Activated CD4-positive, alpha-beta T cell treated with anti-CD3 and anti-CD28 coated beads for 48 hours (primary cell): ENCODE measurements around the gene MAGI1.

ENCODE experiments used
- DNase-seq: peaks from one replicate; pipeline ENCODE4 v3.0.0-alpha.2; 2020

MAGI1 gene

GRCh38 chr3:65379223-65379622, 659.5 kb downstream of the MAGI1 start:
- DNase-seq: no peak

- DNase-seq: no peak
These were observed 661.1 kb downstream of the MAGI1 start for GRCh38 chr3:65377637-65378036.

GRCh38 chr3:65376426-65376825, 662.3 kb downstream of the MAGI1 start:
- DNase-seq: no peak

GRCh38 chr3:65371053-65371452, 667.7 kb downstream of the MAGI1 start:
- no peak for DNase-seq

DNA sequence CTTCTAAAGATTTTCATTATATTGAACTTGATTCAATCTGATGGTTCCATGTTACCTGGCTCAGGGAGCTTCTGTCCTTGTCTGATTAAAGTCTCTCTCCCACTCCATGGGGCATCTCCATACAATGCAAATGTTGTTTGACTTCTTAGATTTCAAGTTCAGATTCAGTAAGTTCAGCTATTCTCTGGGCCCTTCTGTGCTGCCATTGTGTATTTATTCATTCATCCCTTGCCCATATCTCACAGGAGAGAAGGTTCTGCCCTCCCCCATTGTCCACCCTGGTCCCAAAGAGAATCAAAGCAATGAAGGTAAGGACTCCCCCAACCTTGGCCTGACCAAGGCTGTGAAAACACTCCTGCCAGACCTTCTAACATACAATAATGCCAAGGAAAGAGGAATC, 669.9 kb downstream of the MAGI1 start:
- DNase-seq: no peak

GRCh38 chr3:65362688-65363087, 676.0 kb downstream of the MAGI1 start:
- no peak for DNase-seq

DNA sequence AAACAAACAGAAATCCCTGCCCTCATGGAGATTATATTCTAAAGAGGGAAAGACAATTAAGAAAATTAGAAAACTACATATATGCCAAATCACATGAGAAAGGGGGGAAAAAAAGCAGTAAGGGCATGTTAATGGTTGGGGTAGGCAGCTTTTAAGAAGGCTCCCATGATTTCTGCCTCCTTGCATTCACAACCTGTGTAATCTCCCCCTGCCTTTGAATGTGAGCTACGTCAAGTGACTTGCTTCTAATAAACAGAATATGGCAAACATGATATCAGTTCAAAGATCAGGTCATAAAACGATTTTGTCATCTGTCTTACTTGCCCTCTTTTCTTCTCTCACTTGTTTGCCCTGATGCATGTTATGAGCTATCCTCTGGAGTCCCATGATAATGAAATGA, 677.3 kb downstream of the MAGI1 start:
- DNase-seq: no peak

- no peak for DNase-seq
These were observed 682.1 kb downstream of the MAGI1 start for GRCh38 chr3:65356331-65357248.

DNA sequence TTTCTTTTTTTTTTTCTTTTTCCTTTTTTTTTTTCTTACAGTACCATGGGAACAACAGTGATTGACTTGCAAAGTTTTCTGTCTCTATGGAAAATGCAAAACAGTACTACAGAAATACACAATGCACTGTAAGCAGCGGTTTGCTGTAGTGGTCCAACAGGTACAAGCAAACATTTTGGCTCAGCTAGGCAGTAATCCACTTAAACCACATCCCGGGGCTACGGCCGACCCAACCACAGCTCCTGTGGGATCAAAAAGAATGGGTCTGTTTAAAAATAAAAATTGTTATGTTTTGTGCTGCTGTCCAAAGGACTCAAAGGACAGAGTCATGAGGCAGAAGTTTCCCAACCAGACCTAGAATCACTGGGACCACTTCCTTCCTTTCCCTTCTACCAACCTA, 683.8 kb downstream of the MAGI1 start:
- DNase-seq: no peak

GRCh38 chr3:65352951-65353350, 685.8 kb downstream of the MAGI1 start:
- DNase-seq: no peak

- no peak for DNase-seq
These were observed 687.0 kb downstream of the MAGI1 start for GRCh38 chr3:65351753-65352152.

- no peak for DNase-seq
These were observed 687.8 kb downstream of the MAGI1 start for GRCh38 chr3:65350801-65351476.

DNA sequence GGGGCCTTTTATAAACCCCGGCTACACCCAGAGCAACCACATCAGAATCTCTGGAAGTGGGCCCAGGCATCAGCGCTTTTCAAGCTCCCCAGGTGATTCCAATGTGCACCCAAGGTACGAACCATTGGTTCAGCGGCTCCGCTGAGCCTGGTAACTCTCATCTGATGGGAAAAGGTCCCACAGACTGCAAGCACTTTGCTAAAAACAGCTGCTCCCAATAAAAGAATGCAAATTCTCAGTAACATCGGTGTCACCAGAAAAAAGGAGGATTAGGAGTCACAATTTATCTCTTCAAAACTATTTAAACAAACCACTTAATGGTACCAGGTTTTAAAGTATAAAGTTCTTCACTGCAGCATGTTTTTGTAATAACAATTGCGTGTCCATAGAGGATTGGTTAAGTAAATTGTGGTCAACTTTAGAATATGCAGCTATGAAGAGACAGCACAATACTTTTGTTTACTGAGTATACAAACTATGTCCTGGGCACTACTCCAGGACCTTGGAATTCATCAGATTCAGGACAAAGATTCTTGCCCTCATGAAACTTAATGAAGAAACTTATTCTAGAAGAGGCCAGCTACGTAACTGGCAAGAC, 690.2 kb downstream of the MAGI1 start:
- no peak for DNase-seq

- no peak for DNase-seq
These were observed 691.6 kb downstream of the MAGI1 start for GRCh38 chr3:65347166-65347565.

GRCh38 chr3:65344846-65345245, 693.9 kb downstream of the MAGI1 start:
- DNase-seq: no peak

- no peak for DNase-seq
These were observed 694.3 kb downstream of the MAGI1 start for GRCh38 chr3:65344444-65344843.

DNA sequence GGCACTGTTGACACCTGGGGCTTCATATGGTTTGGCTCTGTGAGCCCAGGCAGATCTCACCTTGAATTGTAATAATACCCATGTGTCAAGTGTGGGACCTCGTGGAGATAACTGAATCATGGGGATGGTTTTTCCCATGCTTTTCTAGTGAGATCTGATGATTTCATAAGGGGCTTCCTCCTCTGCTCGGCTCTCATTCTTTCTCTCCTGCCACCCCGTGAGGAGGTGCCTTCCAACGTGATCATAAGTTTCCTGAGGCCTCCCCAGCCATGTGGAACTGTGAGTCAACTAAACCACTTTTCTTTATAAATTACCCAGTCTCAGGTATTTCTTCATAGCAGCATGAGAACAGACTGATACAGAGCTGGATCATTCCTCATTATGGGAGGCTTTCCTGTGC, 695.0 kb downstream of the MAGI1 start:
- DNase-seq: no peak

DNA sequence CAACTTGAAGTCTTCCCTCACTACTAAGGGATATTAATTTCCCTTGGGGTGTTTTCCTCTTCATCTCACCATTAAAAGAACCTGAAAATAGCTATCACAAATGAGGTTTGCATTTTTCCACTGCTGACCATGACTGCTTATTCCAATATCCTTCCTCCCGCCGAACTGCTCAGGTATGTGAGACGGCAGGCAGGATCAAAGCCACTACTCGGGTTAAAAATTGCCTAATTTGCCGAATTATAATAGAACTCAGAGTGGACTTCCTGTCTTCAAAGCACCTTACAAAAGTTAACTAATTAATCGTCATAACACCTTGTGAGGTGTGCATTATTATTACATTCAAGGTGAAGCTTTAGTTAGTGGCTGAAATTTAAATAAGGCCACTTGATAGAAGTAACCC, 695.7 kb downstream of the MAGI1 start:
- DNase-seq: no peak

DNA sequence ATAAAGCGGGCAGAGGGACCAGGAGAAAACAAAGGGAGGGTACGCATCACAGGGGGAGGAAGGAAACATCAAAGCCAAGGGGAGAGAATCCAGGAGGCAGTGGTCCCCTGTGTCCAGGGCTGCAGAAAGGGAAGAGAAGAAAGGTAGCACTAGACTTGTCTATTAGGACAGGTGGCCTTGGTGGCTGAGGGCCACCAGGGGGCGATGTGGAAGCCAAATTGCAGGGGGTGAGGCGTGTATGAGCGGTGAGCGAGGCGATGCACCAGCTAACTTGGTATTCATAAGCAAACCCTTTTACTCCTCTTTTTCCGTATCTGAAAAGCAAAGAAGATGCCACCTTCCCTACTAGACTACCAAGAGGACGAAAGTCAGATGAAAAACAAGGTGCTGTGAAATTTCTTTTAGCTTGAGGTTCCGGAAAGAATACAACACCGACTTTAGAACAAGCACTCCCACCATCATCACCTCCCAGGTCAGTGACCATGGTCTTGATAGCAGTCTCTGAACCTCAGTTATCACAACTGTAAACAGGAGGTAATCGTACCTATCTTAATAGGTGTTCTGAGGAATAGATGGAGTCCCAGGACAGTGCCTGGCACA, 696.5 kb downstream of the MAGI1 start:
- DNase-seq: peak; percentile 62

GRCh38 chr3:65339192-65339740, 699.5 kb downstream of the MAGI1 start:
- DNase-seq: no peak

DNA sequence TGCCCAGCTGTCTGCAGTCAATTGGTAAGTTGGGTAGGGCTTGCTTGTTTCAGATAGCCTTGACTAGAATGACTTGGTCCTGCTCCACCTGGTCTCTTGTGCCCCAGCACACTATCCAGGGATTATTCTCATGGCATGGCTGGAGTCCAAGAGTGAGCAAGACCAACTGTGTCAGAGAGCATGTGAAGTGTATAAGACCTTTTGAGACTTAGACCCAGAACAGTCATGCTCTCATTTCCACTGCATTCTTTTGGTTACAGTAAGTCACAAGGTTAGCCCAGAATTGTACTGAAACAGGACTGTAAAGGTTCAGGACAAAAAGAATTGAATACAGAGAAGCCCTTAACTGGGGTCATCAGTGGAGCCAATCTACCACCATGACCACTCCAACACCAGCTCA, 700.1 kb downstream of the MAGI1 start:
- DNase-seq: no peak

GRCh38 chr3:65335587-65335986, 703.1 kb downstream of the MAGI1 start:
- DNase-seq: no peak

GRCh38 chr3:65334045-65334665, 704.6 kb downstream of the MAGI1 start:
- no peak for DNase-seq
